Heart left ventricle (tissue), 13 donors: ENCODE data around the gene STK36.

Source experiments
- POLR2A ChIP-seq, 2 donors: fragments of 450-650 bp; IDR thresholded peaks; one replicate each; pipeline ENCODE4 v1.6.1; 2017; ENCODE audit warnings: antibody characterized with exemption in 2 of 2, mild to moderate bottlenecking in 2 of 2, moderate library complexity in 2 of 2
- TF ChIP-seq, protein P1 (sequence below), 12 donors: fragments of 200-600 bp; sonication (generic) in 4 of 12; IDR thresholded peaks; one replicate each; pipeline versions ENCODE4 v1.5.0 to v1.8.0; 2018 to 2022; ENCODE audit warnings: antibody characterized with exemption in 12 of 12, mild to moderate bottlenecking in 5 of 12
- donor health status: ischemic (EF 13 %, LVEDD 7.1; RV severe dilation, severe dysfunction).
- donor health status: DM: no; HTN: yes; CAD: no.
- donor health status: DM: no; HTN: no; CAD: no.
- donor health status: ischemic (EF 25% LVEDD 6.9; RV normal size, moderate dysfunction).
- donor health status: ischemic (EF 25% LVEDD 5.7; RV mildly dilated, moderate dysfunction).
- donor health status: ischemic (EF 35%, LVEDD 5.7; RV mildly dilated, moderate dysfunction).
- donor health status: nonischemic (EF 11% LVEDD 7.7; RV severe dilation, severe dysfunction).
- donor health status: DM: yes; HTN: yes; CAD: no.
- donor health status: PGD.
- donor health status: ischemic (EF 29% LVEDD 5.4; RV normal size, mild dysfunction).
- donor health status: nonischemic (EF 23%, LVEDD 6.1; RV moderate dilation, normal function).

DNA sequence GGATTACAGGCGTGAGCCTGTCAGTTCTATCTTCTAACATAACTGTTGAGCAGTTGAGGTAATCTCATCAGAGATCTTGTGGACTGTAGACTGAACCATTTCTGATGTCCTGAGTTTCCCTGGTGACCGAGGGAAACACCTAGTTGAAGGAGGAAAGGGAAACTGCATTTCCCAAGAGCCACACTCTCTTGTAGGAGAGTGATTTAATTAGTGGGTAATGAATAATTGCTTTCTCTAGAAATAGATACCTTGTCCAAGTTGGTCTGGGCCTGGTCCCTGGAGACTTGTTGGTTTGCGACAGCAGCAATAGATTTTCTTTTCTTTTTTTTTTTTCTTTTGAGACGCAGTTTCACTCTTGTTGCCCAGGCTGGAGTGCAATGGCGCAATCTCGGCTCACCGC, 46.2 kb downstream of the STK36 start:
- TF ChIP-seq, protein P1, sequence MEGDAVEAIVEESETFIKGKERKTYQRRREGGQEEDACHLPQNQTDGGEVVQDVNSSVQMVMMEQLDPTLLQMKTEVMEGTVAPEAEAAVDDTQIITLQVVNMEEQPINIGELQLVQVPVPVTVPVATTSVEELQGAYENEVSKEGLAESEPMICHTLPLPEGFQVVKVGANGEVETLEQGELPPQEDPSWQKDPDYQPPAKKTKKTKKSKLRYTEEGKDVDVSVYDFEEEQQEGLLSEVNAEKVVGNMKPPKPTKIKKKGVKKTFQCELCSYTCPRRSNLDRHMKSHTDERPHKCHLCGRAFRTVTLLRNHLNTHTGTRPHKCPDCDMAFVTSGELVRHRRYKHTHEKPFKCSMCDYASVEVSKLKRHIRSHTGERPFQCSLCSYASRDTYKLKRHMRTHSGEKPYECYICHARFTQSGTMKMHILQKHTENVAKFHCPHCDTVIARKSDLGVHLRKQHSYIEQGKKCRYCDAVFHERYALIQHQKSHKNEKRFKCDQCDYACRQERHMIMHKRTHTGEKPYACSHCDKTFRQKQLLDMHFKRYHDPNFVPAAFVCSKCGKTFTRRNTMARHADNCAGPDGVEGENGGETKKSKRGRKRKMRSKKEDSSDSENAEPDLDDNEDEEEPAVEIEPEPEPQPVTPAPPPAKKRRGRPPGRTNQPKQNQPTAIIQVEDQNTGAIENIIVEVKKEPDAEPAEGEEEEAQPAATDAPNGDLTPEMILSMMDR (IDR thresholded peaks at IDR 0.05), result no peak
- TF ChIP-seq POLR2A (IDR thresholded peaks at IDR 0.05), result no peak
